DND-41 (cell line): ENCODE measurements around the gene BRD7.

Experiments used
- CTCF ChIP-seq: IDR thresholded peaks from 2 replicates; pipeline ENCODE4 v1.5.1; 2012; ENCODE audit warnings: borderline replicate concordance, low read length, moderate library complexity, mild to moderate bottlenecking; ENCODE audit not compliant: poor library complexity, severe bottlenecking; ENCODE audit errors: extremely low read depth
- EZH2 ChIP-seq: IDR thresholded peaks from 3 replicates; pipeline ENCODE4 v1.6.1; 2012; ENCODE audit warnings: borderline replicate concordance, low read depth, mild to moderate bottlenecking, moderate library complexity, low read length, inconsistent platforms; ENCODE audit not compliant: severe bottlenecking

GRCh38 chr16:50282010-50282538 lies 86.7 kb downstream of the BRD7 start:
- no peak for TF ChIP-seq CTCF
- no peak for TF ChIP-seq EZH2
